HG03060 (cell line): ENCODE measurements around the gene LLCFC1.

Source experiments
- ATAC-seq: cut with Tn5 transposase; IDR thresholded peaks from one replicate; pipeline ENCODE4 v1.9.1; 2021; ENCODE audit warnings: low read depth, moderate number of reproducible peaks; ENCODE audit not compliant: unreplicated experiment

LLCFC1 gene

GRCh38 chr7:142939226-142939910 is at the start of gene LLCFC1:
Gene LLCFC1 (plus strand): TSS chr7:142939484. CDS start chr7:142939622, 138 bp downstream.
- ATAC-seq: no peak

DNA sequence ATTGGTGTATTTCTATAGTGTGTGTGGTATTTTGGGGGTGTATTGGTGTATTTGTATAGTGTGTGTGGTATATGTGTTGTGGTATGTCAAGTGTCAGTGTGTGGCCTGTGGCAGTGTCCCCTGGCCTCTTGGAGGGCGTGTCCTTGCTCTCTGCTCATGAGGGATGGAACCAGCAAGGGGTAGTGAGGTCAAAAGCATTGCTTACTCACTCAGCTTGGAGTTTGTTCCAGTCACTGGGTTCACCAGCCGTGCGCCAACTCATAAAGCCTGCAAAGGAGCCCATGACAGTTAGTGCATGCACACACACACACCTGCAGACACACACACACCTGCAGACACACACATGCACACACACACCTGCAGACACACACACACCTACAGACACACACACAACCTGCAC is 49.5 kb upstream of the LLCFC1 start:
- no peak for ATAC-seq

- ATAC-seq: no peak
Measured at GRCh38 chr7:142890874-142891485, 48.3 kb upstream of the LLCFC1 start.

- ATAC-seq: no peak
Measured at GRCh38 chr7:142891490-142892082, 47.7 kb upstream of the LLCFC1 start.

GRCh38 chr7:142892951-142893350 is 46.3 kb upstream of the LLCFC1 start:
- ATAC-seq: no peak

DNA sequence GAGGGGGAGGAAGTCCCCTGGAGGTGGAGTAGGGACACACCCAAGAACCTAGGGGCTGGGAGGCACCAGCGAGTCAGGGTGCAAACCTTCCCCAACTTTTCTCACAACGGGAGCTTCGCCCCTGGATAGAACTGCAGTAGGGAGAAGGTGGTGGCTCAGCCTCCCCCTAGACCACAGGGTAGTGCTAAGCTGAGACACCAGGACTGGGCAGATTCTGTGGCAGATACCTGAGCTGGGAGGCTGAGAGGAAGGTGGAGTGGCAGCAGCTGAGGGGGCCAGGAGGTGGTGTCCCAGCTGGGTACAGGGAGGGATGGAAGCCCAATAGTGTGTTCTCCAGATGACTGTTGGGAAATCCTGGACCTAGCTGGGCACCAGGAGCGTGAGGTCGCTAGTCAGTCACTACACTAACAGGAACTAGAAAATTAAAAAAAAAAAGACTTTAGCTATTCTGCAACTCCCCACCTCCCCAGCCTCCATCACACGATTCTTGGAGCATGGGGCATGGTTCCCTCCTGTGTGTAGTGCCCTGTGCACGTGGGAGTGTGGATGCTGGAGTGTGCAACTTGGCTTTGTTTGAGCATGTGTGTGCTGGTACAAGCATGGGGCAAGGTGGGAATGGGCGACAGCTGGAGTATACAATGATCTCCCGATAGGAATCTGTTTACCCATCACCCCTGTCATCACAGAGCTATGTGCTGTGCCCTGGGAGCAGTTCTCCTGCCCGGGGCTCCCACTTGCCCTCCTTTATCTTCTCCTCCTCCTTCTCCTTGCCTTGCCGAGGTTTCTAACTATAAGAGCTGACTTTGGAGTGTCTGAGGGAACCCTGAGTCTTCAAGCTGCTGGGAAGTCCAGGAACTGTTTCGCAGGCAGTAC is 44.9 kb upstream of the LLCFC1 start:
- ATAC-seq: no peak

DNA sequence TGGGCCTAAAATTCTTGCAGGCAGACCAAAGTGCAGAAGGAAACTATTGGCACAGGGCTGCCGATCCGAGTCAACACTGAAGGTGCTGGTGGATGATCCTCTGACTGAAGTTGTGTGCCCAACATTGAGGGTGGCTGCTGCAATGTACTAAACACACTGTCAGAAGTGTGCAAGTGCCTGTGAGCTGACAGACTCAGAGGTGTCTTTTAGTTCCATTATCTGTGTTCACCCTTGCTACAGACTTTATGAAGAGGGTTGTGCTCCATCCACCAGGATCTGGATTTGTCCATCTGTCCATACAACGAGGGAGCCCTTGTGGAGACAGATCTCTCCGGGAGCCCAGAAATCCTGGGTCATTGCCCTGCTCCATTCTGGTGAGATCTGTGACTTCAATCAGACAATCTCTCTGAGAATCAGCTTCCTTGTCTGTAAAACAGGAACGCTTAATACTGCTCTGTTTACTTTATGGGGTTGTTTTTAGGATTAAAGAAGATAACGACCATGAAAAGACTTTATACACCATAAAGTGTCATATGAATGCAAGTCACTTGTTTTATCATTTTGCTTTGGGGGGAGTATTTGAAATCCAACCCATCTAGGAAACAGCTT is 44.2 kb upstream of the LLCFC1 start:
- no peak for ATAC-seq

GRCh38 chr7:142896151-142896550 is 43.1 kb upstream of the LLCFC1 start:
- ATAC-seq: no peak

DNA sequence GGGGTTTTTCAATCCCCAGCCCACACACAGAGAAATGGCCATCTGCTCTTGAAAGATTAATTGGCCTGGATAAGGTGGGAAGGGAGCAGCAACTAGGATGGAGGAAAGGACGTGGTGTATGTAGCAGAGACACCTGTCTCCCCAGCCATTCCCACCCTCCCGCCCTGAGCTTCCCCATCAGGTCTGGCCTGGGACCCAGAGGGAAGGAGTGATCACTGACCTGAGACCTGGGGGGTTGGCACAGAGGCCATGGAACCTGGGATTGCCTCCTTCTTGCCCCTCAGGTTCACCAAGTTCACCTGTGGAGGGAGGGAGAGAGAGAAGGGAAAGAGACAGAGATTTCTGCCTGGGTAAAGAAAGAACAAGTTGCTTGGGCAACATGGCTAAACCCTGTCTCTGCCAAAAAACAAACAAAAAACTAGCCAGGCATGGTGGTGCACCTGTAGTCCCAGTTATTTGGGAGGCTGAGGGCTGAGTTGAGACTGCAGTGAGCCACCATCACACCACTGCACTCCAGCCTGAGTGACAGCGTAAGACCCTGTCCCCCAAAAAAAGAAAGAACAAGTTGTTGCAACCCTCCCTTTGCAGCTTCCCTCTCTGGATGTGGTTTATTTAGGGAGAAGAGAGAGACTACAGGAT is 42.4 kb upstream of the LLCFC1 start:
- ATAC-seq: no peak

DNA sequence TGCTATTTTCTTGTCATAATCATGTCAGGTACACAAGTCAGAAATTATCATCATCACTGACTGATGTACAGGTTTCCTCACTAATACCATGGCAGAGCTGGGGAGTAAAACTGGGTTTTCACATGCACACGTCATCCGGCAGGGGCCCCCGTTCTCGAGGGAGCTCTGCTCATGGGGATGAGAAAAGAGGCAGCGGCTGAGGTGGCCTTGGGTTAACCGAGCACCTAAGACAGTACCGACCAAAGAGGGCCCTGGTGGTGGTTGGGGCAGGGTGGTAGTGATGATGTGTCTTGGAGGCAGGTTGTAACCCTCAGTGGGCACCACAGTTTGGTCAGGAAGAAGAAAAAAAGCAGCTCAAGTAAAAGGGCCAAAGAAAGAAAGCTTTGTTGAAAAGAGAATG is 41.6 kb upstream of the LLCFC1 start:
- ATAC-seq: no peak

DNA sequence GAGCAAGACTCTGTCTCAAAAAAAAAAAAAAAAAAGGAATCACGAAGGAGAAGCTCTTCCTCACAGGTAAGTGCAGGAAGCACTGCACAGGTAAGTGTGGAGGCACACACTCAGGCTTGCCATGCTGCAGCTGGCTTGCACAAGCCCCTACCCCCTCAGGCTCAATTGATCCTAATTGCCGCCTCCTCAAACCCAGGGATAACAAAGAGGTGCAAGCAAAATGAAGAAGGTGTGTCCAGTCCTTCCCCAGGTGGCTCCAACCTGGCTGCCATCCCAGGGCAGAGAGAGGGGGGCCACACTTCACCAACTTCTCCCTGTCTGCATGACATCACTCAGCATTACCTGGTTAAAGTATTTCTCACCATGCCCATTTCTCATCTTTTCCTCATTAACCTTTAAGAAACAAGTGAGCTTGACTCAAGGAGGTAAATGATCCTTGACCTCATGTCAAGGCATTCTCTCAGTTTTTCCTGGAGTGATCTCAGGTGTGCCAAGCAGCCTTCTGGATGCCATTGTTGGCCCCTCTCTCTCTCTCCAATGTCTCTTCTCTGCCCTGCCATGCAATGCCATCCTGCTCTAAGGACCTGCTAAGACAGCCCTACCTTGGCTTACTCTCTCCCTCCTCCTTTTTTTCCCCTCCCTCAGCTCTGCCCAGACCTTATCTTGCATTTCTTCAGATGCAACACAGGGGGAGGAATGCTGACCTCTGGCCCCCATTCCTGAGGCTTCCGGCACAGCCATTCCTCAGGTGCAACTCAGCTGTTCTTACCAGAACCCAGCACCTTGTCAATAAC is 40.7 kb upstream of the LLCFC1 start:
- no peak for ATAC-seq

- no peak for ATAC-seq
Measured at GRCh38 chr7:142899661-142900060, 39.6 kb upstream of the LLCFC1 start.

DNA sequence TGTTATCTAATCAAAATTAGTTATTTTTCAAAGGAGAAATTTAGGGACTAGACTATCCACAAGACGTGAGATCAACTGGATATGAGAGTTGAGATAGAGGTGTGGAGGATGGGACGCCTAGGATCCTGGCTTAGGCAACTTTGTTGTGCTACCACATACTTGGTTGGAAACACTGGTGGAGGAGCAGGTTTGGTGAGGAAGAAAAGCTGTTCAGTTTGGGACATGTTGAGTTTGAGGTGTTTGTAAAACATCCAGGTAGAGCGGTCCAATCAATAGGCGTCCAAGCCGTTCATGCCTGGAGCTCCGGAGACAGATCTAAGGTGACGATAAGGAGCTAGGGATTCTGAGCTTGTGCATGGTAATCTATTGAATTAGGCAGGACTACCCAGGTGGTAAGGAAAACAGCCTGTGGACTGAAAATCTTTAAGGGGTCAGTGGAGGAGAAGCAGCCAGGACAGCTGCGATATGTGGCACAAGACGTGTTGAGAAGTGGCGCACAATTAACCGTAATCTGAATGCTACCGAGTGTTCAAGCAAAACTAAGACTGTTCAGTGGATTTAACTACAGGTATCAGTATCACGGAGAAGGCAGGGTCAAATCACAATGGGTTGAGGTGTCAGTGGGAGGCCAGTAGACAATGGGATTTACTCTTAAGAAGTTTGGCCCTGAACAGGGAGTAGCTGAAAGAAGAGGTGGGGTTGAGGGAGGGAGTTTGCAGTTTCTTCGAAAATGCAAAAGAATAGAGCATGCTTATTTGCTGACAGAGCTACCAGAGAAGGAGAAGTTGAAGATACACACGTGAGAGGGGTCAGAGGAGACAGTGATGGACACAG is 37.6 kb upstream of the LLCFC1 start:
- ATAC-seq: no peak

- no peak for ATAC-seq
Measured at GRCh38 chr7:142904128-142904527, 35.2 kb upstream of the LLCFC1 start.

DNA sequence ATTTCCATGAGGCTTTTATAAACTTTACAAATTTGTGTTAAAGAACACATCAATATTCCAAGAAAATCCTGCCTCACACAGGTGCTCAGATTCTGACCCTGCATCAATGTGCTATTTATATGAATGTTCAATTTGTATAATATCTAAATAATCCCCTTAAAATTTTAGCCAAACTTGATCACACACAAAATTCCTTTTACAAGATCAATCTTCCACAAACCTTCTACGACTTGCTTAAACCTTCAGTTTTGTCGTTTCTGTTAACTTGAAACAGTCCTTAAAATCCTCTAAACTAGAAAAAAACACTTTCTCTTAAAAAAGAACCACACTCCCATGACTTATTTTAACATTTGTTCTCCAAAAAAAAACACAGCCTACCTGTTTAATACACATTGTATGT is 33.5 kb upstream of the LLCFC1 start:
- no peak for ATAC-seq

DNA sequence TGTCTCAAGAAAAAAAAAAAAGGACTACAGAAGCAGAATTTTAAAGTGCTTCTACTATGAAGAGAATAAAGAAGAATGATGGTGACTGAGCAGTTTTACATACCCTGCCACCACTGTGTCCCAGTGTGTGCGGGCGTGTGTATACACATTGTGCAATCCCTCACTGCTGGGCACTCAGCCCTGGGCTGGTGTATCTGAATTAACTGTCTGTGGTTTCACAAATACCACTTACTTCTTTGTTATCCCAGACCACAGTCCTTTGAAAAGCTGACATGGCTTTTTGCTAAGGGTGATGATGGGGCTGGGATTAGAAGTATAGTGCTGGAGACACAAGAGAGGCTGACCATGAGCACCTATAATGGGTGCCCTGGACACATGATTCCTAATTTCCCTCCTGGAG is 32.6 kb upstream of the LLCFC1 start:
- ATAC-seq: no peak

DNA sequence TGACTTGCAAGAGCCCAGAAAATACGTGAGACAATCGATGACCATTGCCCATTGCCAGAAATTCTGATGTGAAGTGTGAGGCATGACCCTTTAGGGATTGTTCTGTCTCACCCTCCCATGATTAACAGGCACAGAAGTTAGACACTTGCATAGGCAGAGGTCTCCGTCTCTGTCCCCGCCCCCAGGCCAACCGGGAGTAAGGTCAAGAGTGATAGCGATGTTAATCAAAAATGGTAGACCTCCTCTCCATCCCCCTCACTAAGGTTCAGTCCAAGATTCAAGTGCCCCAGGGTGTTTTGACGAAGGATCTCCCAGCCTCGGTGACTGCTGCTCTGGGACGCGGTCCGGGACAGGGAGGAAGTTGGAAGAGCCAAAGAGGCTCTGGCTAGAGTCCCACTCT is 31.0 kb upstream of the LLCFC1 start:
- ATAC-seq: no peak
